CD4-positive, alpha-beta T cell (primary cell): ENCODE measurements around the gene SOD3. TPM values are rescaled to one million over a fixed set of nuclear protein-coding genes. Genes with fewer than 3 reads are reported as not detected.

Experiments used
- ATAC-seq: fragments of 200-7000 bp; cut with Tn5 transposase; one replicate; pipeline ENCODE4 v1.10.0; 2022; ENCODE audit warnings: mild to moderate bottlenecking; ENCODE audit not compliant: poor library complexity
- CTCF ChIA-PET: fragments of 350-600 bp; sonication (Branson Sonifier 250); formaldehyde crosslinking; loops from one replicate; lab custom pipeline; 2021; ENCODE audit warnings: antibody characterized with exemption, inconsistent platforms; lab: Charles Lee
- POLR2A ChIA-PET: fragments of 350-600 bp; sonication (Branson Sonifier 250); formaldehyde crosslinking; loops from one replicate; lab custom pipeline; 2021; ENCODE audit warnings: antibody characterized with exemption, inconsistent platforms; lab: Charles Lee
- DNase-seq, 14 experiments: peaks; one replicate each; pipeline ENCODE4 v3.0.0-alpha.2; 2013 to 2020; ENCODE audit warnings: mixed read lengths in 2 of 14
- H3K27ac ChIP-seq, 2 donors: one replicate each; pipeline versions ENCODE4 v1.5.1 to v1.7.0; 2013; ENCODE audit warnings: low read length in 2 of 2, low read depth in 1 of 2, mild to moderate bottlenecking in 1 of 2
- H3K27me3 ChIP-seq, 2 experiments: 1 replicate in 1 of 2; 2 replicates in 1 of 2; pipeline versions ENCODE4 v1.6.1 to v1.7.0; 2013; ENCODE audit warnings: low read length in 2 of 2, control low read depth in 1 of 2, mild to moderate bottlenecking in 1 of 2, moderate library complexity in 1 of 2; ENCODE audit not compliant: insufficient read depth in 2 of 2, control insufficient read depth in 1 of 2
- H3K36me3 ChIP-seq: one replicate; pipeline ENCODE4 v1.6.1; 2013; ENCODE audit warnings: low read length, control low read depth; ENCODE audit not compliant: insufficient read depth
- H3K4me1 ChIP-seq: one replicate; pipeline ENCODE4 v1.6.1; 2013; ENCODE audit warnings: low read length, control low read depth; ENCODE audit not compliant: insufficient read depth
- H3K4me3 ChIP-seq: one replicate; pipeline ENCODE4 v1.5.1; 2013; ENCODE audit warnings: mild to moderate bottlenecking, low read length, moderate library complexity
- H3K9me3 ChIP-seq, 2 experiments: 1 replicate in 1 of 2; 2 replicates in 1 of 2; pipeline versions ENCODE4 v1.6.1 to v1.7.0; 2013; ENCODE audit warnings: low read length in 2 of 2, mild to moderate bottlenecking in 2 of 2, control low read depth in 1 of 2, moderate library complexity in 1 of 2; ENCODE audit not compliant: control insufficient read depth in 1 of 2, insufficient read depth in 1 of 2
- H3K27ac Mint-ChIP-seq: one replicate; pipeline ENCODE4 v1.8.0; 2020; ENCODE audit warnings: mixed read lengths
- H3K27me3 Mint-ChIP-seq: one replicate; pipeline ENCODE4 v1.8.0; 2021; ENCODE audit warnings: mixed read lengths
- H3K36me3 Mint-ChIP-seq: one replicate; pipeline ENCODE4 v1.8.0; 2021; ENCODE audit warnings: low read depth, mixed read lengths
- H3K4me1 Mint-ChIP-seq: one replicate; pipeline ENCODE4 v1.8.0; 2021; ENCODE audit warnings: low read depth, mixed read lengths
- H3K4me3 Mint-ChIP-seq: one replicate; pipeline ENCODE4 v1.8.0; 2020; ENCODE audit warnings: mild to moderate bottlenecking, mixed read lengths
- H3K9me3 Mint-ChIP-seq: one replicate; pipeline ENCODE4 v1.8.0; 2020; ENCODE audit warnings: mixed read lengths
- CTCF ChIP-seq: fragments of 200-600 bp; IDR thresholded peaks from one replicate; pipeline ENCODE4 v1.8.0; 2022; ENCODE audit warnings: antibody characterized with exemption, mild to moderate bottlenecking
- intact Hi-C, 2 experiments: fragments of 100-400 bp; cut with DNase I in 1 of 2; cut with micrococcal nuclease in 1 of 2; formaldehyde crosslinking; loops; one replicate each; pipeline versions ENCODE4 v1.15.1 to v1.9.0; 2023 to 2025; cut with DNase I, micrococcal nuclease
- total RNA-seq, 174 experiments: library from RNA in 2 of 174; stranded (reverse) in 2 of 174; gene quantifications; one replicate each; pipeline ENCODE4 v1.2.3 and lab custom pipeline; 2021 to 2026

The SOD3 gene
- total RNA-seq, 2 experiments from 2014 or later: not detected

- ChIA-PET CTCF (no interaction called here), POLR2A (no interaction called here)
- H3K4me1 Mint-ChIP-seq: no peaks in the 10 kb centered on the region
- DNase-seq: no peak
- Histone ChIP-seq H3K4me1 (no peaks in the 10 kb centered on the region), H3K27me3 (no peaks in the 10 kb centered on the region), H3K9me3 (no peaks in the 10 kb centered on the region), H3K36me3 (no peaks in the 10 kb centered on the region), H3K4me3 (no peak overlapping the region), H3K27ac (no peak overlapping the region)
- no peak for TF ChIP-seq CTCF
- H3K4me3 Mint-ChIP-seq: no peak overlapping the region
- ATAC-seq: no peak
- no peak overlapping the region for H3K27ac Mint-ChIP-seq
- H3K9me3 Mint-ChIP-seq: no peaks in the 10 kb centered on the region
- H3K36me3 Mint-ChIP-seq: no peaks in the 10 kb centered on the region
- intact Hi-C loops: no loop called here
- peaks cover 4% of the 10 kb centered on the region for H3K27me3 Mint-ChIP-seq
Measured at GRCh38 chr4:24849756-24850155, 54.4 kb downstream of the SOD3 start.

Other genes starting within 250 kb of the SOD3 start
- 100 to 1,000 TPM; 208 to 209 TPM for gene DHX15, start 211.0 kb upstream of the SOD3 start, total RNA-seq
- gene CCDC149, start 117.5 kb downstream of the SOD3 start, total RNA-seq: under 1 TPM; 0.25 to 0.69 TPM
- gene LGI2, start 235.4 kb downstream of the SOD3 start, total RNA-seq: not detected